Right lobe of liver (tissue), 6 donors: Measurements from ENCODE around the gene TRIM71. TPM values are rescaled to one million over a fixed set of nuclear protein-coding genes. Genes with fewer than 3 reads are reported as not detected.
"Not testable (repeated sequence)": the region's sequence is repeated elsewhere in the genome, so short reads cannot be mapped to it uniquely, and the experiment has no call there.

Experiments used
- ATAC-seq, 4 donors: fragments of 200-7000 bp; cut with Tn5 transposase; one replicate each; pipeline ENCODE4 v1.9.1; 2020; ENCODE audit warnings: mild to moderate bottlenecking in 4 of 4, moderate library complexity in 4 of 4
- DNase-seq, 3 donors: peaks; one replicate each; pipeline ENCODE4 v3.0.0-alpha.2; 2020
- H3K27ac ChIP-seq, 3 donors: fragments of 200-600 bp; one replicate each; pipeline ENCODE4 v1.8.0; 2022
- H3K27me3 ChIP-seq, 2 donors: fragments of 200-600 bp; one replicate each; pipeline ENCODE4 v1.8.0; 2022
- H3K36me3 ChIP-seq, 4 donors: fragments of 200-600 bp; sonication (generic) in 1 of 4; one replicate each; pipeline versions ENCODE4 v1.5.1 to v1.8.0; 2017 to 2022; ENCODE audit warnings: control low read depth in 1 of 4
- H3K4me1 ChIP-seq, 4 donors: fragments of 200-600 bp; sonication (generic) in 1 of 4; one replicate each; pipeline versions ENCODE4 v1.5.1 to v1.8.0; 2017 to 2022; ENCODE audit warnings: control low read depth in 1 of 4
- H3K4me3 ChIP-seq, 3 donors: fragments of 200-600 bp; one replicate each; pipeline ENCODE4 v1.8.0; 2022
- H3K9me3 ChIP-seq, 4 donors: fragments of 200-600 bp; sonication (generic) in 1 of 4; one replicate each; pipeline versions ENCODE4 v1.5.1 to v1.8.0; 2017 to 2022; ENCODE audit warnings: control low read depth in 1 of 4
- CTCF ChIP-seq, 4 donors: fragments of 200-600 bp in 3 of 4; fragments of 450-650 bp in 1 of 4; IDR thresholded peaks; one replicate each; pipeline versions ENCODE4 v1.5.1 to v1.8.0; 2016 to 2022; ENCODE audit warnings: antibody characterized with exemption in 4 of 4, mild to moderate bottlenecking in 2 of 4
- POLR2A ChIP-seq: fragments of 450-650 bp; IDR thresholded peaks from one replicate; pipeline ENCODE4 v1.6.1; 2017; ENCODE audit warnings: antibody characterized with exemption, mild to moderate bottlenecking
- WGBS: methylation state at CpG from one replicate; pipeline ENCODE4 v1.1.6; 2018; ENCODE audit warnings: low coverage, low lambda C conversion rate; ENCODE audit not compliant: insufficient coverage; ENCODE audit errors: missing lambda C conversion rate; 5-methylcytosine and 5-hydroxymethylcytosine counted together
- intact Hi-C, 2 donors: fragments of 100-400 bp; cut with DNase I; formaldehyde crosslinking; loops; one replicate each; pipeline versions ENCODE4 v1.11.2 to v1.14.1; 2022
- total RNA-seq, 6 experiments: library from RNA; depleted of rRNA in 2 of 6; stranded (reverse); fragments of >200 nt in 2 of 6; fragmentation: NEBNext Ultra II Directional in 3 of 6; extraction: Animal tissue kit (Norgen Biotek cat#: 25700) in 3 of 6; gene quantifications; one replicate each; pipeline versions ENCODE4 v1.1.0 to v1.2.4, GENCODE V29; 2016 to 2023
- donor health status: DM: no; HTN: yes; CAD: no.
- donor health status: DM: no; HTN: no; CAD: no.
- donor health status: DM: no; HTN: no; CAD: no.
- donor health status: DM: no; HTN: yes; CAD: no.
- donor health status: DM: no; HTN: yes; CAD: no.

Gene TRIM71
- total RNA-seq, 6 experiments from 2014 or later: not detected

GRCh38 chr3:32940726-32941125 is 122.9 kb downstream of the TRIM71 start:
- ATAC-seq (no peak), DNase-seq (no peak)
- 93% methylated on average over 16 of the region's 16 CpGs for WGBS
- no peaks in the 10 kb centered on the region for H3K36me3 ChIP-seq
- no peaks in the 10 kb centered on the region for H3K9me3 ChIP-seq
- H3K27ac ChIP-seq: no peak overlapping the region
- intact Hi-C loops: no loop called here
- no peak for TF ChIP-seq POLR2A
- no peak for TF ChIP-seq CTCF (IDR thresholded peaks at IDR 0.05)
- no peaks in the 10 kb centered on the region for H3K4me1 ChIP-seq
- H3K27me3 ChIP-seq: no peaks in the 10 kb centered on the region
- no peak overlapping the region for H3K4me3 ChIP-seq

GRCh38 chr3:32945136-32945535 is 127.3 kb downstream of the TRIM71 start:
- Histone ChIP-seq H3K27me3 (no peaks in the 10 kb centered on the region), H3K36me3 (no peaks in the 10 kb centered on the region), H3K4me1 (no peaks in the 10 kb centered on the region), H3K9me3 (no peaks in the 10 kb centered on the region), H3K4me3 (no peak overlapping the region), H3K27ac (no peak overlapping the region)
- intact Hi-C loops: no loop called here
- 84% methylated on average over 3 of the region's 3 CpGs for WGBS
- TF ChIP-seq POLR2A (no peak), CTCF (IDR thresholded peaks at IDR 0.05) (no peak)
- no peak for ATAC-seq
- no peak for DNase-seq

- 92% methylated on average over 5 of the region's 12 CpGs for WGBS
These were observed 127.8 kb downstream of the TRIM71 start for GRCh38 chr3:32945598-32945997.

GRCh38 chr3:32946973-32947788 is 129.4 kb downstream of the TRIM71 start:
- H3K27me3 ChIP-seq: no peaks in the 10 kb centered on the region
- no peaks in the 10 kb centered on the region for H3K4me1 ChIP-seq
- no peak overlapping the region for H3K4me3 ChIP-seq
- 58% methylated on average over 4 of the region's 5 CpGs for WGBS
- H3K36me3 ChIP-seq: no peaks in the 10 kb centered on the region
- ATAC-seq: no peak
- no peak for DNase-seq
- no peak overlapping the region for H3K27ac ChIP-seq
- no peaks in the 10 kb centered on the region for H3K9me3 ChIP-seq
- intact Hi-C loops: no loop called here
- TF ChIP-seq CTCF (IDR thresholded peaks at IDR 0.05) (no peak), POLR2A (no peak)

More at GRCh38 chr3:32945598-32945997, 127.8 kb downstream of the TRIM71 start:
- H3K9me3 ChIP-seq, H3K4me1 ChIP-seq, H3K27ac ChIP-seq, ATAC-seq, intact Hi-C loops, H3K36me3 ChIP-seq, H3K4me3 ChIP-seq, DNase-seq, H3K27me3 ChIP-seq: not testable (repeated sequence)

Other genes with a start within 250 kb of the TRIM71 start
- gene DYNC1LI1, start 247.1 kb upstream of the TRIM71 start, total RNA-seq: 10 to 100 TPM in 4 of 6 experiments, 1 to 10 TPM in 2; 7.6 to 16.9 (median 12.6) TPM
- 10 to 100 TPM; 10.6 to 36.3 (median 12.5) TPM for gene CNOT10, start 132.8 kb upstream of the TRIM71 start, total RNA-seq
- gene CCR4, start 133.6 kb downstream of the TRIM71 start, total RNA-seq: under 1 TPM; 0.06 to 0.23 (median 0.11) TPM